Measurements from ENCODE around the gene PYGO1. TPM values are rescaled to one million over a fixed set of nuclear protein-coding genes. Genes with fewer than 3 reads are reported as not detected.

Gene PYGO1
- total and polyA plus RNA-seq, 2 of the 8 experiments (the other 6 are each of a cell fraction or from before 2014, with no cell fraction given) = 0.50 to 1.1 TPM

DNA sequence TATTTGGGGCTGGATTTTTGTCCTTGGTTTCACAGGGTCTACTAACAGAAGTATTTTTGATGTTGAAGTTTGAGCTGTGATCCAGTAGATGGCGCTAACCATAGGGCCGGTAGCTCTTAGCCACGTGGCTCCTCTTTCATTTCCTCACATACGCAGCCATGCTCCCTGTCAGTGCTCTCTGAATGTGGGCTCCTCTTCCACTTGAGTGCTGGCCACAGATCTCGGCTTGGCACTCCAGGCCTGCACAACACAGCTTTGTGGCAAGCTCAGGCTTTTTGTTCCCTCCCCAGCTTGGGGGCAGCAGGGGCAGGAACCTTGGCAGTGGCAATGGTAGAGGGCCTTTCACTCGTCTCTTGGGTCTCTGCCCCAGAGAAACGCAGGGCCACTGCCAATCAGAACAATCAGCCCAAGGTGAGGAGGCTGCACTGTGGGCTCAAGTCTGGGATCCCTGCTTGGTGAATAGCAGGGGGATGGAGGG is 61.5 kb downstream of the PYGO1 start (continued):
- TF ChIP-seq SP2 (IDR thresholded peaks at IDR 0.05; ENCODE audit: low read length) (no peak), TAF1 (IDR thresholded peaks at IDR 0.05; ENCODE audit: low read depth, low read length) (no peak), YY1 (IDR thresholded peaks at IDR 0.05; ENCODE audit: low read depth, low read length) (0 out of 2 replicates have a peak, but pooled peaks have one; percentile 46), ASH2L (IDR thresholded peaks at IDR 0.05; ENCODE audit: low read length) (no peak), POLR2AphosphoS5 (IDR thresholded peaks at IDR 0.05; ENCODE audit: low read depth, low read length) (no peak)
- TF ChIP-seq, protein P1, sequence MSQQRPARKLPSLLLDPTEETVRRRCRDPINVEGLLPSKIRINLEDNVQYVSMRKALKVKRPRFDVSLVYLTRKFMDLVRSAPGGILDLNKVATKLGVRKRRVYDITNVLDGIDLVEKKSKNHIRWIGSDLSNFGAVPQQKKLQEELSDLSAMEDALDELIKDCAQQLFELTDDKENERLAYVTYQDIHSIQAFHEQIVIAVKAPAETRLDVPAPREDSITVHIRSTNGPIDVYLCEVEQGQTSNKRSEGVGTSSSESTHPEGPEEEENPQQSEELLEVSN (IDR thresholded peaks at IDR 0.05) = peak; percentile 88
- TF ChIP-seq, protein P2, sequence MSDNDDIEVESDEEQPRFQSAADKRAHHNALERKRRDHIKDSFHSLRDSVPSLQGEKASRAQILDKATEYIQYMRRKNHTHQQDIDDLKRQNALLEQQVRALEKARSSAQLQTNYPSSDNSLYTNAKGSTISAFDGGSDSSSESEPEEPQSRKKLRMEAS (IDR thresholded peaks at IDR 0.05) = peak; percentile 99
- TF ChIP-seq, protein P3, sequence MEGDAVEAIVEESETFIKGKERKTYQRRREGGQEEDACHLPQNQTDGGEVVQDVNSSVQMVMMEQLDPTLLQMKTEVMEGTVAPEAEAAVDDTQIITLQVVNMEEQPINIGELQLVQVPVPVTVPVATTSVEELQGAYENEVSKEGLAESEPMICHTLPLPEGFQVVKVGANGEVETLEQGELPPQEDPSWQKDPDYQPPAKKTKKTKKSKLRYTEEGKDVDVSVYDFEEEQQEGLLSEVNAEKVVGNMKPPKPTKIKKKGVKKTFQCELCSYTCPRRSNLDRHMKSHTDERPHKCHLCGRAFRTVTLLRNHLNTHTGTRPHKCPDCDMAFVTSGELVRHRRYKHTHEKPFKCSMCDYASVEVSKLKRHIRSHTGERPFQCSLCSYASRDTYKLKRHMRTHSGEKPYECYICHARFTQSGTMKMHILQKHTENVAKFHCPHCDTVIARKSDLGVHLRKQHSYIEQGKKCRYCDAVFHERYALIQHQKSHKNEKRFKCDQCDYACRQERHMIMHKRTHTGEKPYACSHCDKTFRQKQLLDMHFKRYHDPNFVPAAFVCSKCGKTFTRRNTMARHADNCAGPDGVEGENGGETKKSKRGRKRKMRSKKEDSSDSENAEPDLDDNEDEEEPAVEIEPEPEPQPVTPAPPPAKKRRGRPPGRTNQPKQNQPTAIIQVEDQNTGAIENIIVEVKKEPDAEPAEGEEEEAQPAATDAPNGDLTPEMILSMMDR (IDR thresholded peaks at IDR 0.05; ENCODE audit: control extremely low read depth in 1 of 3, insufficient read depth in 1 of 3, low read depth in 1 of 3, low read length in 3 of 3) = peak; percentile 52 to 88 (median 67)
